HG02970 (cell line): ENCODE data around the gene GTF2B.
"Not testable (repeated sequence)": the region's sequence is repeated elsewhere in the genome, so short reads cannot be mapped to it uniquely, and the experiment has no call there.

Experiments used
- ATAC-seq: cut with Tn5 transposase; IDR thresholded peaks from one replicate; pipeline ENCODE4 v1.9.1; 2021; ENCODE audit warnings: mild to moderate bottlenecking, moderate library complexity, moderate number of reproducible peaks; ENCODE audit not compliant: unreplicated experiment, low FRiP score

Gene GTF2B

DNA sequence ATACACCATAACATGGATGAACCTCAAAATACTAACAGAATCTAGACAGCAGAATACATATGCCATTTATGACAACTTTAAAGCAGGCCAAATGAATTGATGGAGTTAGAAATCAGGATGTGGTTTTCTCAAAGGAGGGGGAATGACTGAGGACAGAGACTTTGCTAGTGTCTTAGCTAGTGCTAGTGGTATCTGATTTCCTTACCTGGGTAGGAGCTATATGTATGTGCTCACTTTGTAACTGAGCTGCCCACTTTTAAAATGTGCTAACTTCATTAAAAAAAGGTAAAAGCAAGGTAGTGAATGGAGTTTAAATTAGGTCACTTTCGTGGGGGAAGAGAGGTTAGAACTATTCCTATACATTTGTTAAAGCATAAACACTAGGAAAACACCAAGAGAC, 2.6 kb downstream of the GTF2B start:
- ATAC-seq: no peak

DNA sequence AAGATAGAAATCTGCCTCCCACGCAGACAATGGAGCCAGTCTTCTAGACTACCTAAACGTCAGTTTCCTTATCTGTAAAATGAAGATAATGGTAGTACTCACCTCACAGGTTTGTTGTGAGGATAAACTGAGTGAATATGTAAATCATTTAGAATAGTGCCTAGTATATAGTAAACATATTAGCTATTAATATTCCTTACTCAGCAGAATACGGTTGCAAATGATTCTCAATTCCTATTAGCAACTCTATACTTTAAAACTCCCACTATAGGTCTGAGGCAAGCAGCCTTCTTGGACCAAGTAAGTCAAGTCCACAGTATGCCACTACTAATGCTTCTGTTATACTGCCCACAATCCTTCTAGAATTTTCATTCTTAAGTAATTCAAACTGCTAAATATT, 5.4 kb downstream of the GTF2B start:
- ATAC-seq: no peak

DNA sequence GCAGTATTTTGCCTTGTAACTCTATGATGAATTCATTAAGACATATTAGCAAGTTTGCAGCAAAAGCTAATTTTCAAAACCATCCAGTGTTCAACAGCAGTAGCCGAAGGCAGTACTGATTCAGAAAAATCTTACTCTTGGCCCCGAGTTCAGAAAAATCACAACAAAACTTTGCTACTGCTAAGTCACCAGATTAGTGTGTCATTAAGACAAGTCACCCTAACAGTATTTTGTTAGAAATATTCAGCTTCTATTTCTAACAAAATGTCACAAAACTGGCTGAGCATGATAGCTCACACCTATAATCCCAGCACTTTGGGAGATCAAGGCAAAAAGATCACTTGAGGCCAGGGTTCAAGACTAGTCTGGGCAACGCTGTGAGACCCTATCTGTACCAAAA, 8.2 kb downstream of the GTF2B start:
- ATAC-seq: no peak

DNA sequence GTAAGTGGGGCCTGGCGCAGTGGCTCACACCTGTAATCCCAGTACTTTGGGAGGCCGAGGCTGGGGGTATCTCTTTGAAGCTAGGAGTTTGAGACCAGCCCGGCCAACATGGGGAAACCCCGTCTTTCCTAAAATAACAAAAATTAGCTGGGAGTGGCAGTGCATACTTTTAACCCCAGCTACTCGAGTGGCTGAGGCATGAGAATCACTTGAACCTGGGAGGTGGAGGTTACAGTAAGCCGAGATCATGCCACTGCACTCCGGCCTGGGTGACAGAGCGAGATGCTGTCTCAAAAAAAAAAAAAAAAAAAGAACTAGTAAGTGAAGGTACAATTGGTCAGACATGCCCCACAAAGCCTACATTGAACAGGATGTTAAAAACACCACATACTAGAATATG, 10.7 kb downstream of the GTF2B start:
- ATAC-seq: not testable (repeated sequence)

DNA sequence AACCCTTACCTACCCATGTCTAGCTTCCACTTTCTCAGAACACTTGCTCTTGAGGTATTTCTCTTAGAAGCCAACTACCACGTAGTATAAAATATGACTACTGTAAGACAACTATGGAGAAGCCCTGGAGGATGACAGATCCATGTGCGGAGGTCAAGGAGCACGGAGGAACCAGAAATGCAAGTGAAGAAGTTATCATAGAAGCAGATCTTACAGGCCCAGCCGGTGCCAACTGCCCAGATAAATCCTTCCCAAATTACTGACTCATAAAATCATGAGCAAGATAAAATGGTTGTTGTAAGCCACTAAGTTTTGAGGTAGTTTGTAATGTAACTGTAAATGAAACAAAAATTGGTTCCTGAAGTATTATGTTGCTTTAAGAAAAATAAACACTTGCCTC, 12.6 kb downstream of the GTF2B start:
- ATAC-seq: no peak

DNA sequence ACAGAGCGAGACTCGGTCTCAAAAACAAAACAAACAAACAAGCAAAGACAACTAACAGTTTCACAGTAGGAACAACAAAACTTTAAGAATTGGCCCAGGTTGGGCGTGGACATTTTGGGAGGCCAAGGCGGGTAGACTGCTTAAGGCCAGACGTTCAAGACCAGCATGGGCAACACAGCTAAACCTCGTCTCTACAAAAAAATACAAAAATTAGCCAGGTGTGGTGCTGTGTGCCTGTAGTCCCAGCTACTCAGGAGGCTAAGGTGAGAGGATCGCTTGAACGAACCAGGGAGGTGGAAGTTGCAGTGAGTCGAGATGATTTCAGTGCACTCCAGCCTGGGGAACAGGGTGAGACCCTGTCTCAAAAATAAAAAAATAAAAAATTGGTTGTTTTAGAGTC, 13.5 kb downstream of the GTF2B start:
- no peak for ATAC-seq

DNA sequence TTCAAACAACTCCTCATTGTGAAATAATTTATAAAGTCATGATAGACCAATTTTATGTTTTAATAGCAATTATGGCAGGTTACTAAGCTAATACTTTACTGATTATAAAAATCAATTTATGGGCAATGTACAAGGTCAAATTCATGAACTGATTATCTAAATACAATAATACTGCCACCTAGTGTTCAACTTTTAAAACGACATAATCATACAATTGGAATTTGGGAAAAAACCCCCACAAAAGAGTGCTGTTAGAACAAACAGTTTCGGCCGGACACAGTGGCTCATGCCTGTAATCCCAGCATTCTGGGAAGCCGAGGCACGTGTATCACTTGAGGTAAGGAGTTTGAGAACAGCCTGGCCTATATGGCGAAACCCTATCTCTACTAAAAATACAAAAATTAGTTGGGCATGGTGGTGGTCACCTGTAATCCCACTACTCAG, 14.0 kb downstream of the GTF2B start:
- no peak for ATAC-seq

DNA sequence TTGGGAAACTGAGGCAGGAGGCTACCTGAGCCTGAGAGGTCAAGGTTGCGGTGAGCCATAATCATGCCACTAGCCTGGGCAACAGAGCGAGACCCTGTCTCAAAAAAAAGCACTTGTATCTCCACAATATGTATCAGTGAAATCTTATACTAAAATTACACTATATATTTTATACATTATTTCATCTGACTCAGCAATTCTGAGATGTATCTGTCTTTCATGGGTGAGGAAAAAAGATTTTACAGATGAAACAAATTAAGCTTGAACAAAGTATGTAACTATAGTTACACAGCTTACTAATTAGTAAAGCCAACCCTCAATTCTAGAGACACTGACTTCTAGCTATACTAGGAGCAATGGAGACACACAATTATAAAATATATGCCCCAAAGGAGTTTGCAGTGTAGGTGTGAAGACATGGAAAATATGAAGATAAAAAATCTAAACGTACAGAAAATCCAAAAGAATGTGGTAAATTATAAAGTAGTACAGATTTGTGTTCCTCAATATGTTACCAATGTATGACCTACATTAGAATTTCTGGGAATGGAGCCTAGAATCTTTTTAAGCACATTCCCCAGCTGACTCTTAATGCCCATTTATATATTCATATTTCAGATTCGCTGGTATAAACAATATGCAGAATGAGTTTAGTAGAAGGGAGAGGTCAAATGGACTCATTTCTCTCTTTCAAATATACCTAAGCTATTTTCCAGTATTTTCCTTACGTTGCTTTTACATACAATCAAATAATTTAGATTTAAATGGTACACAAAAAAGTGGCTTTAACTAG, 14.6 kb downstream of the GTF2B start:
- ATAC-seq: no peak

DNA sequence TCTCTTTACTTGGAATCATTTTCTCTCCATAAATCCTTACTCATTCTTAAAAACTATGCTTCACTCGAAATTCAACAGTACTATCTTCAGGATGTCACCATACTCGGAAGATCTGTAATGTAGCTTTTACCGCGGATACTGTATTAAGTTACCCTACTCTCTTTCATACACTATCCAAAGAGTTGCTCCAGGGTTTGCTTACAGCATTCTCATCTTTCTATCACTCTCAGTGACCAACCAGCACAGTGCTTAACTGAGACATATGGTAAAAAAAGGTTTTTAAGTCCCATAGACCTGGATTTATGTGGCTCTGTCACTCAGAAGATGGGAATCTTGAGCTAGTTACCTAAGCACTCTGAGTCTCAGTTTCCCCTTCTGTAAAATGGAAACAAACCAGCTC, 15.8 kb downstream of the GTF2B start:
- ATAC-seq: no peak

DNA sequence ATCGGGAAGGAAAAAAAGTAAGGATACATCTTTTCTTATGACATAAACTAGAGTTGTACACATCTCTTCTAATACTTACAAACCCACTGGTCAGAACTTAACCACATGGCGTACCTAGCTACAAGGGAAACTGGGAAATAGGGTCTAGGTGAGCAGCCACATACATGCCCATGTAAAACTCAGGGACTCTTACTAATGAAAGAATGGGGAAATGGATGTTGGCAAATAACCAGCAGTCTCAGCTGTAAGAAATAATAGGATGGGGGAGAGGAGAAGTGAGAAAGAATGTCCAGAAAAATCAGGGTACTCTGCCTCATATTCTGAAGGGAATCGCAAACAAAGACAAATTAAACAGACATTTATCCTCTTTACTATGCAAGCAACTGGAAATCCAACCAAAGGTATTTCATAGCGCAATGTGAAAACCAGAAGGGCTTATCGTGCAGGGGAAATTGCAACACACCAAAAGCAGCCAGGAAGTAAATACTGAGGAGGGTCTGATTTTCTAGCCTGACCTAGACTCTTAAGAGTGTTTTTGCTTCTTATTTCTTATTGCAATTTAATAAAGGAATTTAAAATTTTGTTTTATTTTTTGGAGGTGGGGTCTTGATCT, 17.5 kb downstream of the GTF2B start:
- no peak for ATAC-seq

DNA sequence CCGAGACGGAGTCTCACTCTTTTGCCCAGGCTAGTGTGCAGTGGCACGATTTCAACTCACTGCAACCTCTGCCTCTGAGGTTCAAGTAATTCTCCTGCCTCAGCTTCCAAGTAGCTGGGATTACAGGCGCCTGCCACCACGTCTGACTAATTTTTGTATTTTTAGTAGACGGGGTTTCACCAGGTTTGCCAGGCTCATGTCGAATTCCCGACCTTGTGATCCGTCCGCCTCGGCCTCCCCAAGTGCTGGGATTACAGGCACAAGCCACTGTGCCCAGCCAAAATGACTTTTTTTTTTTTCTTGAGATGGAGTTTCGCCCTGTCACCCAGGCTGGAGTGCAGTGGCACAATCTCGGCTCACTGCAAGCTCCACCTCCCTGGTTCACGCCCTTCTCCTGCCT, 21.7 kb downstream of the GTF2B start:
- not testable (repeated sequence) for ATAC-seq

DNA sequence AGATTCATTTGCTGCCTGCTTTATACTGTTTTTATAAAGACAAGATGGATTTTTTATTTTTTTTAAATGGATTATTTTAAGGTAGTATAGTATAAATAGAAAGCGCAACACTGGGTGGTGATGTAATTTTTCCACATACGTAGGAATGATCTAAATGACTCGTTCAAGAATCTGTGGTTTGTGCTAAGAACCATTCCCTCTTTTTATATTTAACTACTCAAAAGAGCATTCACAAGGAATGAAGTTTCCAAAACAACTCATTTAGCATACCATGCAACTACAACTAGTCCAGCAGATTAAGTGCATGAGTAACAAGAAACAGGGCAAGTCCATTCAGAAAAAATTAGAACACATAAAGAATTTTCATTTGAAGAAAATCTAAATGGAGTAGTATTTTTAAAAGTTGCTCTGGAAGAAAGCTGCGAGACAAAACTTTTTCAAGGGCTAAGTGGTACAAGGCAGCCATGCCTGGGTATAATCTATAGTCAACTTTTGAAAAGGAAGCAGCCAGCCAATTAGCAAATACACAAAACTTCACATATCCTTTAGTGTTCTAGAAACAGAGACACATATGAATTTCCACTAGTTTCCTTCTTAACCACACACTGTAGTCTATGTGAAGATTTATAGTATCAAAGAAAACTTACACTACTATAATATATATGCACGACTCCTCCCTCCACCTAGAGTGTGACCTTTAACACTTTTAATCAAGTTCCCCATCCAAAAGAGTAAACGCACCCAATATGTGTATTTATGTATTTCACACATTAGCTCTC, 23.4 kb downstream of the GTF2B start:
- no peak for ATAC-seq

DNA sequence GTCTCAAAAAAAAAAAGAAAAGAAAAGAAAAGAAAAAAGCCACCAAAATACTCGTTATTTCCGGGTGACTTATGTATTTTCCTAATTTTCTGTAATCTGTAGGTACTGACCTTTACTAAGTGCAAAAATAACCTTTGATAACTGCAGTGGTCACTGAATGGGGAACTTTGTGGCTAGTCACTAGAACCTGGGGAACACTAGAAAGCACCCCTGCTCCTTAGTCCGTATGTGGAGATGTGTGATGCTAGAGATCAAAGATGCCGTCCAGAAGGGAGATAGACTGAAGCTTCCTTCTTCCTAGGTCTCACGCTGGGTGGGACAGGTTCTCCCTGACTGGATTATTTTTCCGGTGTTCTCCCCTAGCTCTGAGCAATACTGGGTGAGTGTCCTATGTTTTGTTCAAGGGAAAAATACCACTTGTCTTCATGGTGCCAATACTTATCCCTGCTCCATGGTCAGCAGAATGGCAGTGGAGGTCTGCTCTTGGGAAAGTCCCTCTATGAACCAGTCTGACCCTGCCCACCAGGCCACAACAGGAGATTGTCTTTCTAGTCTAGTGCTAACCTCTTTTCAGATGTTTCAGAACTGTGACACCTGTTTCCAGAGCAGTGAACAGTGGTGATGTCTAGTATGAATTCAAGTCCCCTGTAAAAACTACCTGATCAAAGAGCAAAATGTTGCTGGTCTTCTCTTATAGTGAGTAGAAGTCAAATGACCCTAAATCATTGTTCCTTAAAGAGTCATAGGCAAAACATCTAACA, 39.9 kb downstream of the GTF2B start:
- ATAC-seq: no peak

DNA sequence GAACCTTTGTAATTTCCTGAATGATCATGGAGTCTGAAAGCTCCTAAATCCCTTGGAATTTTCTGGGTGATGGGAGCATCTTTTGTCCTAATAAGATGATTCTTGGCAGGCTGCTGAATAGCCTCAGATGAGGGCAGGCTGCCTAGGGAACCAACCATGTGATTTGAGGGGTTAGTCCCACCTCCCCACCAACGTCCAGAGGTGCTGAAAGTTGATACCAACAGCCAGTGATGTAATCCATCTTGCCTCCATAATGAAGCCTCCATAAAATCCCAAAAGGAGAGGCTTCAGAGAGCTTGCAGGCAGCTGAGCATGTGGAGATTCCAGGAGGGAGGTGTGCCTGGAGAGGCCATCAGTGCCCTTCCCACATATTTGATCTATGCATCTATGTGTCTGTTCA, 43.7 kb downstream of the GTF2B start:
- no peak for ATAC-seq

DNA sequence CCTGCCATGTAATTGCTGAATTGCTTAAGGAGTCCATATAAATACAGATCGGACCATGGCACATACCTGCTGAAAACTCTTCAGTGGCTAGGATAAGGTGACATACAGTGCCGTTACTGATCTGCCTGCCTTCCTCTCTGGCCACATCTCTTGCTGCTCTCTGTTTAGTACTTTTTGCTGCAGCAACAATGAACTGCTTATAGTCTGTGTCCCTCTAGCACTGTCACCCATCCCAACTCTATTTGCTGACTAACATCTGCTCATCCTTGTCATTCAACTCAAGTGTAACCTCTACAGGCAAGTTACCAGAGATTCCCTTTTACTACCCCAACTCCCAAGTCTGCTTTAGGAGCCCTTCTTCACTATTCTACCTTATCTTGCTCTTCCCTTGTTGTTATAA, 65.6 kb downstream of the GTF2B start:
- no peak for ATAC-seq

DNA sequence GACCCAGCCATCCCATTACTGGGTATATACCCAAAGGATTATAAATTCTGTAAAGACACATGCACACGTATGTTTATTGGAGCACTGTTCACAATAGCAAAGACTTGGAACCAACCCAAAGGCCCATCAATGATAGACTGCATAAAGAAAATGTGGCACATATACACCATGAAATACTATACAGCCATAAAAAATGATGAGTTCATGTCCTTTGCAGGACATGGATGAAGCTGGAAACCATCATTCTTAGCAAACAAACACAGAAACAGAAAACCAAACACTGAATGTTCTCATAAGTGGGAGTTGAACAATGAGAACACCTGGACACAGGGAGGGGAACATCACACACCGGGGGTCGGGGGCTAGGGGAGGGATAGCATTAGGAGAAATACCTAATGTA, 71.7 kb downstream of the GTF2B start:
- not testable (repeated sequence) for ATAC-seq

DNA sequence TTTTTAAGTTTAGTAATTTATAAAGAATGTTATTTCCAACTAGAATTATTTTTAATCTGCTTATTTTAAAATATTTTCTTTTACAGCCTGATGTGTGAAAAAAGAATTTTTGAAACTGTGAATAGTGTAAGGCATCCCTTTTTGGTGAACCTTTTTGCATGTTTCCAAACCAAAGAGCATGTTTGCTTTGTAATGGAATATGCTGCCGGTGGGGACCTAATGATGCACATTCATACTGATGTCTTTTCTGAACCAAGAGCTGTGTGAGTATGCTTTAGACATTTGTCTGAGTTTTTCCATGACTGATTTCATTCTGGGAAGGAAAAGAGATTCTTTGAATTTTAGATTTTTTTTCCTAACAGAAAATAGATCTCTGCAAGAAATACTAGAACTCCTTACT, 77.9 kb downstream of the GTF2B start:
- no peak for ATAC-seq

DNA sequence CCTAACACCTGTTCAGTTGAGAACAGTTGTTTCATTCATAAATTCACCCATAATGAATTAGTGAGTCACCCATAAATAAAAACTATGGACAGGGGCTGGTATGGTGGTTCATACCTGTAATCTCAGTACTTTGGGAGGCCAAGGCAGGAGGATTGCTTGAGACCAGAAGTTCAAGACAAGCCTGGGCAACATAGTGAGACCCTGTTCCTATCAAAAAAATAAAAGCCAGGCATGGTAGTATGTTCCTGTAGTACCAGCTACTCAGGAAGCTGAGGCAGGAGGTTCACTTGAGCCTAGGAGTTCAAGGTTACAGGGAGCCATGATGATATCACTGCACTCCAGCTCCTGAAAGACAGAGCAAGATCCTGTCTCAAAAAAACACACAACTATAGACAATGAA, 79.0 kb downstream of the GTF2B start:
- ATAC-seq: no peak

DNA sequence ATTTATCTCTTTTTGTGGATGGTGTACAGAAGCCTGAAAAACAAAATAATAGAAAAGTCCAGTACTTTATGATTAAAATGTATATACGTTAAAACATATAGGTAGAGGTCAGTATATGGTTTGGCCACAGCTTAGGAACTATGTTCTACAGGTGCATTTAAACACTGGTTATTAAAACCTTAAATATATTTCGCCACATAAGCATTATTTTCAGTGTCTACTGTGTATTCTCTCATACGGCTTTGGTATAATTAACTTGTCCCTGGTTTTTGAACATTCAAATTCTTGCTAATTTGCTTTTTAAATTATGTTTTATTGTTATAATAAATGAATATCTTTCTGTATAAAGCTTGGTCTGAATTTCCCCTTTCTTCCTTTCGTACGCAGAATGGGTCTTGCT, 87.9 kb downstream of the GTF2B start:
- no peak for ATAC-seq

DNA sequence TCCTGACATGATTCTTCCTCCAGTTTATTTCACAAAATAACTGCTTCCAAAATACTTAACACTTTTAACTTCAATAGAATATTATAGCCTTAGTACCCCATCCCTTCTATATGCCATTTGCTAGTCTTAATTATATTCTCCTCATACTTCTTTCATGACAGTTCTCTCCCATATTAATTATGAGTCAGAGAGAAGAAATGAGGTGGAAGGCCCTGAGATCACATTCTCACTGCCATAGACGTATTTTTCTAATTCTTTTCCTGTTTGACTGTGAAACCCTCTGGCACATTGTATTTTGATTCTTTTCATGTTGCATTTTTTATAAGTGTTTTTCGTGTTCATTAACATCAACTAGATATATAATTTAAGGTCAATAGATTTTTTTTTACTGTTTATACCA, 88.4 kb downstream of the GTF2B start:
- ATAC-seq: no peak
